ENCODE data around the gene KLHL13.

- TF ChIP-seq CHD1 (IDR thresholded peaks at IDR 0.05; ENCODE audit: low read depth, low read length) (no peak), YY1 (IDR thresholded peaks at IDR 0.05; ENCODE audit: low read depth, low read length) (no peak), GABPA (IDR thresholded peaks at IDR 0.05; ENCODE audit: borderline replicate concordance, insufficient read depth, low read length) (no peak), TAF1 (IDR thresholded peaks at IDR 0.05; ENCODE audit: low read depth, low read length) (no peak), SP1 (IDR thresholded peaks at IDR 0.05; ENCODE audit: low read depth, low read length) (no peak), JUND (IDR thresholded peaks at IDR 0.05; ENCODE audit: low read length) (no peak), HDAC6 (IDR thresholded peaks at IDR 0.05; ENCODE audit: low read depth, low read length) (no peak), EGR1 (IDR thresholded peaks at IDR 0.05; ENCODE audit: borderline replicate concordance, low read depth, low read length) (no peak), EP300 (IDR thresholded peaks at IDR 0.05; ENCODE audit: borderline replicate concordance in 1 of 2, low read depth in 2 of 2, low read length in 2 of 2) (no peak), PHF8 (conservative IDR thresholded peaks at IDR 0.05; ENCODE audit: low read depth, low read length) (no peak)
- TF ChIP-seq, protein P1, sequence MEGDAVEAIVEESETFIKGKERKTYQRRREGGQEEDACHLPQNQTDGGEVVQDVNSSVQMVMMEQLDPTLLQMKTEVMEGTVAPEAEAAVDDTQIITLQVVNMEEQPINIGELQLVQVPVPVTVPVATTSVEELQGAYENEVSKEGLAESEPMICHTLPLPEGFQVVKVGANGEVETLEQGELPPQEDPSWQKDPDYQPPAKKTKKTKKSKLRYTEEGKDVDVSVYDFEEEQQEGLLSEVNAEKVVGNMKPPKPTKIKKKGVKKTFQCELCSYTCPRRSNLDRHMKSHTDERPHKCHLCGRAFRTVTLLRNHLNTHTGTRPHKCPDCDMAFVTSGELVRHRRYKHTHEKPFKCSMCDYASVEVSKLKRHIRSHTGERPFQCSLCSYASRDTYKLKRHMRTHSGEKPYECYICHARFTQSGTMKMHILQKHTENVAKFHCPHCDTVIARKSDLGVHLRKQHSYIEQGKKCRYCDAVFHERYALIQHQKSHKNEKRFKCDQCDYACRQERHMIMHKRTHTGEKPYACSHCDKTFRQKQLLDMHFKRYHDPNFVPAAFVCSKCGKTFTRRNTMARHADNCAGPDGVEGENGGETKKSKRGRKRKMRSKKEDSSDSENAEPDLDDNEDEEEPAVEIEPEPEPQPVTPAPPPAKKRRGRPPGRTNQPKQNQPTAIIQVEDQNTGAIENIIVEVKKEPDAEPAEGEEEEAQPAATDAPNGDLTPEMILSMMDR (IDR thresholded peaks at IDR 0.05; ENCODE audit: control extremely low read depth in 1 of 3, insufficient read depth in 1 of 3, low read depth in 1 of 3, low read length in 3 of 3): no peak
These were observed 477 bp downstream of the KLHL13 start for GRCh38 chrX:118115953-118116712.

Data from H1 (cell line).